A673 (cell line): ENCODE measurements around the gene TSPAN15. TPM values are rescaled to one million over a fixed set of nuclear protein-coding genes. Genes with fewer than 3 reads are reported as not detected.
"Not testable (repeated sequence)": the region's sequence is repeated elsewhere in the genome, so short reads cannot be mapped to it uniquely, and the experiment has no call there.

Source experiments
- BruUV-seq: library from RNA; stranded (reverse); fragments of 400-500 nt; replicated peaks from 2 replicates; lab custom pipeline; 2021; lab: Mats Ljungman, UMichigan
- CTCF ChIA-PET: fragments of 300-600 bp; sonication (Branson Sonifier 250); formaldehyde crosslinking; loops from one replicate; lab custom pipeline; 2022; ENCODE audit warnings: antibody characterized with exemption; lab: Charles Lee
- POLR2A ChIA-PET: fragments of 300-600 bp; sonication (Branson Sonifier 250); formaldehyde crosslinking; loops from one replicate; lab custom pipeline; 2022; ENCODE audit warnings: antibody characterized with exemption; ENCODE audit not compliant: low non-redundant PET; lab: Charles Lee
- DNase-seq: peaks from one replicate; pipeline ENCODE4 v3.0.0-alpha.2; 2015; ENCODE audit warnings: low spot score
- H3K27ac ChIP-seq: fragments of 200-600 bp; sonication (generic); 2 replicates; pipeline ENCODE4 v1.5.1; 2016; ENCODE audit warnings: mixed run types, low read depth, mild to moderate bottlenecking, mixed read lengths, antibody characterized with exemption, low read length; ENCODE audit not compliant: poor library complexity, severe bottlenecking
- H3K27me3 ChIP-seq: fragments of 200-600 bp; sonication (generic); replicated peaks from 2 replicates; pipeline ENCODE4 v1.6.1; 2017; ENCODE audit warnings: mixed run types, low read depth, mild to moderate bottlenecking, mixed read lengths, antibody characterized with exemption, low read length; ENCODE audit not compliant: insufficient read depth, poor library complexity
- H3K36me3 ChIP-seq: fragments of 200-600 bp; sonication (generic); 2 replicates; pipeline ENCODE4 v1.6.1; 2016; ENCODE audit warnings: mixed run types, mild to moderate bottlenecking, mixed read lengths, antibody characterized with exemption, low read length; ENCODE audit not compliant: insufficient read depth, poor library complexity, severe bottlenecking
- H3K4me1 ChIP-seq: fragments of 200-600 bp; sonication (generic); 2 replicates; pipeline ENCODE4 v1.6.1; 2017; ENCODE audit warnings: mixed run types, mild to moderate bottlenecking, mixed read lengths, antibody characterized with exemption, low read length; ENCODE audit not compliant: insufficient read depth, poor library complexity, severe bottlenecking
- H3K4me3 ChIP-seq: fragments of 200-600 bp; sonication (generic); 2 replicates; pipeline ENCODE4 v1.5.1; 2016; ENCODE audit warnings: low read depth, mixed run types, mild to moderate bottlenecking, mixed read lengths, low read length; ENCODE audit not compliant: poor library complexity, severe bottlenecking
- H3K9me3 ChIP-seq: fragments of 200-600 bp; sonication (generic); 2 replicates; pipeline ENCODE4 v1.6.1; 2016; ENCODE audit warnings: mixed run types, low read depth, mild to moderate bottlenecking, mixed read lengths, antibody characterized with exemption, low read length; ENCODE audit not compliant: poor library complexity, severe bottlenecking
- CTCF ChIP-seq: fragments of 300-800, 200-600 bp; sonication (generic); conservative IDR thresholded peaks from 2 replicates; pipeline ENCODE4 v1.5.1; 2017; ENCODE audit warnings: low read depth, mild to moderate bottlenecking, antibody characterized with exemption, low read length, moderate library complexity, mixed read lengths
- EZH2 ChIP-seq: fragments of 200-600 bp; sonication (generic); IDR thresholded peaks from 2 replicates; pipeline ENCODE4 v1.6.1; 2017; ENCODE audit warnings: borderline replicate concordance, low read depth, mild to moderate bottlenecking, mixed read lengths, antibody characterized with exemption, low read length; ENCODE audit not compliant: poor library complexity, severe bottlenecking
- intact Hi-C: fragments of 100-400 bp; cut with micrococcal nuclease; formaldehyde crosslinking; loops from one replicate; pipeline ENCODE4 v1.10.0; 2022; ENCODE audit not compliant: unreplicated experiment
- total RNA-seq: library from RNA; stranded (reverse); gene quantifications from 2 replicates; pipeline ENCODE4 v1.2.3, GENCODE V29; 2021

The TSPAN15 gene
- total RNA-seq, 1 experiment from 2014 or later: 2.1 TPM

GRCh38 chr10:69446229-69446628 is 5.0 kb upstream of the TSPAN15 start:
- Histone ChIP-seq H3K27ac (no peak overlapping the region), H3K9me3 (no peaks in the 10 kb centered on the region), H3K4me1 (peaks cover 3% of the 10 kb centered on the region), H3K27me3 (no peaks in the 10 kb centered on the region), H3K4me3 (no peak overlapping the region), H3K36me3 (no peaks in the 10 kb centered on the region)
- BruUV-seq: no TSS peak
- CTCF ChIA-PET: no interaction called here
- intact Hi-C loops: no loop called here
- POLR2A ChIA-PET: no interaction called here
- DNase-seq: no peak
- no peak for TF ChIP-seq EZH2
- no peak for TF ChIP-seq CTCF

- Histone ChIP-seq H3K27me3 (no peaks in the 10 kb centered on the region), H3K36me3 (no peaks in the 10 kb centered on the region), H3K27ac (no peak overlapping the region), H3K4me3 (no peak overlapping the region), H3K4me1 (peaks cover 3% of the 10 kb centered on the region), H3K9me3 (no peaks in the 10 kb centered on the region)
- intact Hi-C loops: no loop called here
- CTCF ChIA-PET: no interaction called here
- POLR2A ChIA-PET: no interaction called here
- no peak for TF ChIP-seq CTCF
- BruUV-seq: no TSS peak
- no peak for DNase-seq
Observed at GRCh38 chr10:69446650-69447151, 4.6 kb upstream of the TSPAN15 start.

- no TSS peak for BruUV-seq
- H3K4me1 ChIP-seq: peaks cover 9% of the 10 kb centered on the region
- TF ChIP-seq EZH2 (no peak), CTCF (peak; percentile 63)
- H3K27me3 ChIP-seq: no peaks in the 10 kb centered on the region
- H3K36me3 ChIP-seq: no peaks in the 10 kb centered on the region
- H3K9me3 ChIP-seq: no peaks in the 10 kb centered on the region
- CTCF ChIA-PET: interaction anchor here (0.6 to 1.2 kb wide), 2 partner anchors 12 to 166 kb away, joined by 4 to 5 read pairs; no protein-coding TSS in a partner anchor
- peak; percentile 52 for DNase-seq
- H3K27ac ChIP-seq: no peak overlapping the region
- POLR2A ChIA-PET: no interaction called here
- intact Hi-C loops: no loop called here
- no peak overlapping the region for H3K4me3 ChIP-seq
Observed at GRCh38 chr10:69449841-69450240, 1.4 kb upstream of the TSPAN15 start.

GRCh38 chr10:69450395-69450794 is 870 bp upstream of the TSPAN15 start:
- H3K27ac ChIP-seq, intact Hi-C loops, H3K9me3 ChIP-seq, H3K27me3 ChIP-seq, H3K36me3 ChIP-seq, H3K4me1 ChIP-seq, BruUV-seq, H3K4me3 ChIP-seq, POLR2A ChIA-PET, DNase-seq: not testable (repeated sequence)
- CTCF ChIA-PET: interaction anchor here (0.6 to 1.2 kb wide), 3 partner anchors 12 to 167 kb away, joined by 3 to 5 read pairs (median 4); no protein-coding TSS in a partner anchor
